ENCODE data around the gene ECE1.

The ECE1 gene

DNA sequence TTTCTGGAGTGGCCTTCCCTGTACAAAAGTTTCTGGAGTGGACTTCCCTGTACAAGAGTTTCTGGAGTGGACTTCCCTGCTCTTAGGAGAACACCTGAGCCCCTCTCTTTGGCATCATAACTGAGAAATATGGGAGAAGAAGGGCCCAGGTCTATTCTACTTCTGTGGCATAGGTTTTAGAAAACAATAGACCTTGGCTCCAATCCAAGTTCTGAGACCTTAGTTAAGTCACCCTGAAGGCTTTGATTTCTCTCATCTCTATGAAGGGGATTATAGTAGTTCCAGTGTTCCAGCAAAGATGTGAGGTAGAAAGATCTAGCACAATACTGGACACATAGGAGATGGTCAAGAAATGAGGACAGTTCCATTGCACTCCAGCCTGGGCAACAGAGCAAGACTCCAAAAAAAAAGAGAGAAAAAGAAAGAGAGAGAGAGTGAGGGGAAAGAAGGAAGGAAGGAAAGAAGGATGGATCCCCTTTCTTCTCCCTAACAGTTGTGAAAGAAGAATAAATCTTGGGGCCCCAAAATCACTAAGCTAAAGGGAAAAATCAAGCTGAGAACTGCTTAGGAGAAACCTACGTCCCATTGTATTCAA lies 100.3 kb downstream of the ECE1 start:
- Histone ChIP-seq H3K23ac (ENCODE audit: low read depth, low read length, poor library complexity) (no peak overlapping the region), H3K4me1 (ENCODE audit: control insufficient read depth in 2 of 2, insufficient read depth in 1 of 2, low read depth in 1 of 2, low read length in 2 of 2) (peaks cover 0 to 16% of the 10 kb centered on the region in 2 donors), H3K9me3 (replicated peaks in 1 of 2; ENCODE audit: control insufficient read depth in 2 of 2, insufficient read depth in 1 of 2, low read depth in 1 of 2, low read length in 2 of 2) (no peaks in the 10 kb centered on the region), H3K27me3 (ENCODE audit: control insufficient read depth in 3 of 3, insufficient read depth in 3 of 3, low read depth in 1 of 3, low read length in 3 of 3) (peaks cover 0 to 10% (median 0%) of the 10 kb centered on the region in 3 experiments), H3K9ac (ENCODE audit: low read depth, low read length, poor library complexity) (no peak overlapping the region), H3K79me1 (ENCODE audit: low read depth, low read length) (no peaks in the 10 kb centered on the region), H3K27ac (replicated peaks; ENCODE audit: low read length) (no peak overlapping the region), H3K4ac (ENCODE audit: low read length) (no peak overlapping the region), H4K91ac (ENCODE audit: low read depth, low read length, poor library complexity) (no peak overlapping the region), H4K8ac (ENCODE audit: low read depth, low read length) (no peak overlapping the region), H3K4me2 (ENCODE audit: insufficient read depth, low read length, poor library complexity, severe bottlenecking) (no peak overlapping the region), H2AK5ac (ENCODE audit: low read depth, low read length) (no peak overlapping the region), H3K4me3 (ENCODE audit: low read length in 2 of 2) (no peak overlapping the region), H2BK5ac (ENCODE audit: low read length) (no peak overlapping the region), H2BK120ac (ENCODE audit: low read depth, low read length) (no peak overlapping the region), H2AFZ (ENCODE audit: low read length) (no peak overlapping the region), H3K36me3 (replicated peaks in 1 of 2; ENCODE audit: control insufficient read depth in 2 of 2, insufficient read depth in 2 of 2, low read length in 2 of 2) (no peaks in the 10 kb centered on the region), H2BK12ac (ENCODE audit: low read length) (no peak overlapping the region), H2BK15ac (ENCODE audit: low read length) (no peak overlapping the region), H3K18ac (ENCODE audit: low read length) (no peak overlapping the region), H3K14ac (ENCODE audit: low read length) (no peak overlapping the region)
- WGBS, 2 donors (ENCODE audit: extremely low coverage in 2 of 2, insufficient read length in 2 of 2, insufficient replicate concordance in 1 of 2), result no CpG with 5 or more reads among the region's 1 CpG
- DNase-seq (ENCODE audit: low spot score), result no peak

DNA sequence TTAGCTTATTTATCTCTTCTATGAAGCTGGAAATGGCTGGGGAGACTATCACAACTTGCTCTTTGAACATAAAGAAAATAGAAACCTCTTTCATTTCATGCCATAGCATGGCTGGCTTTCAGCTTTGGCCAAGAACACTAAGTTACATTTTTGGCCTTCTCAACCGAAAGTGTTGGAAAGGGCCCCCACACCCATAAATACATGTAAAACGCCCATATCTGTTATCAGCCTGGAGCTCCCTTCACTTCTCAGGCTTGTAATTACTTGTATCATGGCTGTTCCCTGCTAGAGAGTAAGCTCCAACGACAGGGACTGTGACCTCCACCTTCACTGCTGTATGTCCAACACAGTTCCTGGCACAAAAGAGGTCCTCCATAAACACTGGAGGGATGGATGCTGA lies 100.8 kb downstream of the ECE1 start:
- Histone ChIP-seq H3K27ac (replicated peaks; ENCODE audit: low read length) (no peak overlapping the region), H3K36me3 (replicated peaks in 1 of 2; ENCODE audit: control insufficient read depth in 2 of 2, insufficient read depth in 2 of 2, low read length in 2 of 2) (no peaks in the 10 kb centered on the region), H3K4me2 (ENCODE audit: insufficient read depth, low read length, poor library complexity, severe bottlenecking) (no peak overlapping the region), H4K91ac (ENCODE audit: low read depth, low read length, poor library complexity) (no peak overlapping the region), H3K4ac (ENCODE audit: low read length) (no peak overlapping the region), H3K23ac (ENCODE audit: low read depth, low read length, poor library complexity) (no peak overlapping the region), H3K79me1 (ENCODE audit: low read depth, low read length) (no peaks in the 10 kb centered on the region), H3K27me3 (ENCODE audit: control insufficient read depth in 3 of 3, insufficient read depth in 3 of 3, low read depth in 1 of 3, low read length in 3 of 3) (peaks cover 0 to 10% (median 0%) of the 10 kb centered on the region in 3 experiments), H2AFZ (ENCODE audit: low read length) (no peak overlapping the region), H2BK120ac (ENCODE audit: low read depth, low read length) (no peak overlapping the region), H2AK5ac (ENCODE audit: low read depth, low read length) (no peak overlapping the region), H3K9me3 (replicated peaks in 1 of 2; ENCODE audit: control insufficient read depth in 2 of 2, insufficient read depth in 1 of 2, low read depth in 1 of 2, low read length in 2 of 2) (no peaks in the 10 kb centered on the region), H3K9ac (ENCODE audit: low read depth, low read length, poor library complexity) (no peak overlapping the region), H3K14ac (ENCODE audit: low read length) (no peak overlapping the region), H3K4me1 (ENCODE audit: control insufficient read depth in 2 of 2, insufficient read depth in 1 of 2, low read depth in 1 of 2, low read length in 2 of 2) (peaks cover 0 to 14% of the 10 kb centered on the region in 2 donors), H4K8ac (ENCODE audit: low read depth, low read length) (no peak overlapping the region), H3K18ac (ENCODE audit: low read length) (no peak overlapping the region), H2BK12ac (ENCODE audit: low read length) (no peak overlapping the region), H2BK5ac (ENCODE audit: low read length) (no peak overlapping the region), H2BK15ac (ENCODE audit: low read length) (no peak overlapping the region), H3K4me3 (ENCODE audit: low read length in 2 of 2) (no peak overlapping the region)
- no peak for DNase-seq (ENCODE audit: low spot score)
- WGBS, 2 donors (ENCODE audit: extremely low coverage in 2 of 2, insufficient read length in 2 of 2, insufficient replicate concordance in 1 of 2), result no CpG with 5 or more reads among the region's 3 CpGs

DNA sequence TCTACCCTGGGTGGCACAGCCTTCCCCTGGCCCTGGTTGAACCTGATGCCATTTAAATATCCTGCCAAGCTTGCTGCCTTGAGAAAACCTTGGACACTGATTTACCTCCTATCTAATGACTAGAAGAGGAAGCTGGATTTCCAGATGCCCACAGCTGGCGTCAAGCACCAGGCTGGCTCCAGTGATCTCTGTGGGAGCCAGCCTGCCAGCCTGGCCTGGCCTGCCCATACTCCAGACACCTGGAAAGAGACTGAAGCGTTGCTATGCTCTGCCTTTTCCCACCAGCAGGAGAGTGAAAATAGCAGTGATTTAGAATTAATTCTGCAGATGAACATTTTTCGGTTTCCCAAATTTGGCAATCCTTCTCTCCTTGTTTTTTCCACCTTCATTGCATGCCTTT lies 102.0 kb downstream of the ECE1 start:
- H3K9me3 ChIP-seq (replicated peaks in 1 of 2; ENCODE audit: control insufficient read depth in 2 of 2, insufficient read depth in 1 of 2, low read depth in 1 of 2, low read length in 2 of 2), result no peaks in the 10 kb centered on the region

DNA sequence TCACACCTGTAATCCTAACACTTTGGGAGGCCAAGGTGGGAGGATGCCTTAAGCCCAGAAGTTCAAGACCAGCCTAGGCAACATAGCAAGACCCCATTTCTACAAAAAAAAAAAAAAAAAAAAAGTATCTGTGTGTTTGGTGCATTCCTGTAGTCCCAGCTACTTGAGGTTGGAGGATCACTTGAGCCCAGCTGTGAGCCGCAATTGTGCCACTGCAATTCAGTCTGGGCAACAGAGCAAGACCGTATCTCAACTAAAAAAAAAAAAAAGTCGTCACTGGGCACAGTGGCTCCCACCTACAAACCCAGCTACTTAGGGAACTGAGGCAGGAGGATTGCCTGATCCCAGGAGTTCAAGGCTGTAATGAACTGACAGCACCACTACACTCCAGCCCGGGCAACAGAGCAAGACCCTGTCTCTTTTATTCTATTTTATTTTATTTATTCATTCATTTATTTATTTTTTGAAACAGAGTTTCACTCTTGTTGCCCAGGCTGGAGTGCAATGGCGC lies 105.0 kb downstream of the ECE1 start:
- Histone ChIP-seq H4K91ac (ENCODE audit: low read depth, low read length, poor library complexity) (no peak overlapping the region), H3K4me2 (ENCODE audit: insufficient read depth, low read length, poor library complexity, severe bottlenecking) (no peak overlapping the region), H2BK120ac (ENCODE audit: low read depth, low read length) (no peak overlapping the region), H4K8ac (ENCODE audit: low read depth, low read length) (no peak overlapping the region), H3K18ac (ENCODE audit: low read length) (no peak overlapping the region), H3K4me3 (ENCODE audit: low read length in 2 of 2) (no peak overlapping the region), H3K9me3 (replicated peaks in 1 of 2; ENCODE audit: control insufficient read depth in 2 of 2, insufficient read depth in 1 of 2, low read depth in 1 of 2, low read length in 2 of 2) (no peaks in the 10 kb centered on the region), H3K36me3 (replicated peaks in 1 of 2; ENCODE audit: control insufficient read depth in 2 of 2, insufficient read depth in 2 of 2, low read length in 2 of 2) (no peaks in the 10 kb centered on the region), H2BK12ac (ENCODE audit: low read length) (no peak overlapping the region), H3K27me3 (ENCODE audit: control insufficient read depth in 3 of 3, insufficient read depth in 3 of 3, low read depth in 1 of 3, low read length in 3 of 3) (peaks cover 0 to 9% (median 0%) of the 10 kb centered on the region in 3 experiments), H2AFZ (ENCODE audit: low read length) (no peak overlapping the region), H2BK15ac (ENCODE audit: low read length) (no peak overlapping the region), H3K79me1 (ENCODE audit: low read depth, low read length) (no peaks in the 10 kb centered on the region), H3K27ac (replicated peaks; ENCODE audit: low read length) (no peak overlapping the region), H3K14ac (ENCODE audit: low read length) (no peak overlapping the region), H2AK5ac (ENCODE audit: low read depth, low read length) (no peak overlapping the region), H3K4me1 (ENCODE audit: control insufficient read depth in 2 of 2, insufficient read depth in 1 of 2, low read depth in 1 of 2, low read length in 2 of 2) (no peaks in the 10 kb centered on the region), H2BK5ac (ENCODE audit: low read length) (no peak overlapping the region), H3K9ac (ENCODE audit: low read depth, low read length, poor library complexity) (no peak overlapping the region), H3K23ac (ENCODE audit: low read depth, low read length, poor library complexity) (no peak overlapping the region), H3K4ac (ENCODE audit: low read length) (no peak overlapping the region)
- DNase-seq (ENCODE audit: low spot score), result no peak
- WGBS, 2 donors (ENCODE audit: extremely low coverage in 2 of 2, insufficient read length in 2 of 2, insufficient replicate concordance in 1 of 2), result no CpG with 5 or more reads among the region's 5 CpGs

More for the DNA sequence above, 102.0 kb downstream of the ECE1 start:
- Histone ChIP-seq H3K4me2 (ENCODE audit: insufficient read depth, low read length, poor library complexity, severe bottlenecking) (no peak overlapping the region), H3K14ac (ENCODE audit: low read length) (no peak overlapping the region), H3K4me3 (ENCODE audit: low read length in 2 of 2) (no peak overlapping the region), H3K4ac (ENCODE audit: low read length) (no peak overlapping the region), H3K79me1 (ENCODE audit: low read depth, low read length) (no peaks in the 10 kb centered on the region), H3K9ac (ENCODE audit: low read depth, low read length, poor library complexity) (no peak overlapping the region), H2BK120ac (ENCODE audit: low read depth, low read length) (no peak overlapping the region), H3K4me1 (ENCODE audit: control insufficient read depth in 2 of 2, insufficient read depth in 1 of 2, low read depth in 1 of 2, low read length in 2 of 2) (peaks cover 0 to 13% of the 10 kb centered on the region in 2 donors), H3K27ac (replicated peaks; ENCODE audit: low read length) (no peak overlapping the region), H2BK5ac (ENCODE audit: low read length) (no peak overlapping the region), H4K91ac (ENCODE audit: low read depth, low read length, poor library complexity) (no peak overlapping the region), H3K23ac (ENCODE audit: low read depth, low read length, poor library complexity) (no peak overlapping the region), H4K8ac (ENCODE audit: low read depth, low read length) (no peak overlapping the region), H2AFZ (ENCODE audit: low read length) (no peak overlapping the region), H3K18ac (ENCODE audit: low read length) (no peak overlapping the region), H3K36me3 (replicated peaks in 1 of 2; ENCODE audit: control insufficient read depth in 2 of 2, insufficient read depth in 2 of 2, low read length in 2 of 2) (no peaks in the 10 kb centered on the region), H2AK5ac (ENCODE audit: low read depth, low read length) (no peak overlapping the region), H3K27me3 (ENCODE audit: control insufficient read depth in 3 of 3, insufficient read depth in 3 of 3, low read depth in 1 of 3, low read length in 3 of 3) (peaks cover 0 to 10% (median 0%) of the 10 kb centered on the region in 3 experiments), H2BK12ac (ENCODE audit: low read length) (no peak overlapping the region), H2BK15ac (ENCODE audit: low read length) (no peak overlapping the region)
- no peak for DNase-seq (ENCODE audit: low spot score)
- WGBS, 2 donors (ENCODE audit: extremely low coverage in 2 of 2, insufficient read length in 2 of 2, insufficient replicate concordance in 1 of 2), result no CpG with 5 or more reads among the region's 3 CpGs

All from neuronal stem cell (in vitro differentiated cells).